ENCODE data around the gene DLAT.

DNA sequence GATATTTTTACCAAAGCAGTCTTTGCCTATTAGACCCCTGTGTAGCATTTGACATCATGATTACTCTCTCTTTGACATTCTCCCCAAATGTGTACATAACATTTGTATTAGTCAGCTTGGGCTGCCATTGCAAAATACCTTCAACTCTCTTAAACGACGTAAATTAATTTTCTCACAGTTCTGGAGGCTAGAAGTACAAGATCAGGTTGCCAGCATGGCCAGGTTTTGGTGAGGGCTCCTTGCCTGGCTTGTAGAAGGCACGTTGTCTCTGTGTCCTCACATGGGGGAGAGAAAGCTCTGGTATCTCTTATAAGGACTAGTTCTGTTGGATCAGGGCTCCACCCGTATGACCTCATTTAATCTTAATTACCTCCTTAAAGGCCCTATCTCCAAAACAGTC lies 12.3 kb upstream of the DLAT start:
- TF ChIP-seq, protein P1, sequence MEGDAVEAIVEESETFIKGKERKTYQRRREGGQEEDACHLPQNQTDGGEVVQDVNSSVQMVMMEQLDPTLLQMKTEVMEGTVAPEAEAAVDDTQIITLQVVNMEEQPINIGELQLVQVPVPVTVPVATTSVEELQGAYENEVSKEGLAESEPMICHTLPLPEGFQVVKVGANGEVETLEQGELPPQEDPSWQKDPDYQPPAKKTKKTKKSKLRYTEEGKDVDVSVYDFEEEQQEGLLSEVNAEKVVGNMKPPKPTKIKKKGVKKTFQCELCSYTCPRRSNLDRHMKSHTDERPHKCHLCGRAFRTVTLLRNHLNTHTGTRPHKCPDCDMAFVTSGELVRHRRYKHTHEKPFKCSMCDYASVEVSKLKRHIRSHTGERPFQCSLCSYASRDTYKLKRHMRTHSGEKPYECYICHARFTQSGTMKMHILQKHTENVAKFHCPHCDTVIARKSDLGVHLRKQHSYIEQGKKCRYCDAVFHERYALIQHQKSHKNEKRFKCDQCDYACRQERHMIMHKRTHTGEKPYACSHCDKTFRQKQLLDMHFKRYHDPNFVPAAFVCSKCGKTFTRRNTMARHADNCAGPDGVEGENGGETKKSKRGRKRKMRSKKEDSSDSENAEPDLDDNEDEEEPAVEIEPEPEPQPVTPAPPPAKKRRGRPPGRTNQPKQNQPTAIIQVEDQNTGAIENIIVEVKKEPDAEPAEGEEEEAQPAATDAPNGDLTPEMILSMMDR (conservative IDR thresholded peaks at IDR 0.05; ENCODE audit: low read depth, low read length): no peak
- TF ChIP-seq EZH2 (IDR thresholded peaks at IDR 0.05; ENCODE audit: low read length, unreplicated experiment) (no peak), EZH2phosphoT487 (IDR thresholded peaks at IDR 0.05; ENCODE audit: borderline replicate concordance, low read length) (no peak)

All from PC-3 (cell line).